ENCODE results near the gene ECPAS.
"Not testable (repeated sequence)": the region's sequence is repeated elsewhere in the genome, so short reads cannot be mapped to it uniquely, and the experiment has no call there.

ECPAS gene

GRCh38 chr9:111334318-111334863, 149.8 kb downstream of the ECPAS start:
- not testable (repeated sequence) for DNase-seq

DNA sequence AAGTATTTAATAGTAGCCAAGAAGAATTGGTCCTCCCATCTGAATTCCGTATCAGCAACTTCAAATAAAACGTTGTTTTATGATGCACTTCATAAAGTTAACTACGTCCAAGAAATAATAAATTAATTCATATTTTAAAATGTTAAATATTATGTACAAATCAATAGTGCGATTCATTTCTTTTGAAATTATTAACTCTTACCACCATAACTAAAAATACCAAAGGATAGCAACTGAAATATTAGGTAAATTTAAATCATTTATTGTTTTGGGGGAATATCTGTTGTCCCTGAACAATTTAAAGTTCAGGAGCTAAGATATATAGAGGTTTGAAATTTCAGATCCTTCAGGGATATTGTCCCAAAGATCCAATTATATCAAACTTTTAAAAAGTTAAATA, 154.1 kb downstream of the ECPAS start, which contains the start of gene OR2K2:
OR2K2 (minus strand) TSS at position 101 of the 400 bp plus-strand sequence. CDS start 1,791 bp downstream, outside the sequence.
- no peak for DNase-seq

- DNase-seq = no peak
These were observed 163.6 kb downstream of the ECPAS start for GRCh38 chr9:111320631-111321030.

DNA sequence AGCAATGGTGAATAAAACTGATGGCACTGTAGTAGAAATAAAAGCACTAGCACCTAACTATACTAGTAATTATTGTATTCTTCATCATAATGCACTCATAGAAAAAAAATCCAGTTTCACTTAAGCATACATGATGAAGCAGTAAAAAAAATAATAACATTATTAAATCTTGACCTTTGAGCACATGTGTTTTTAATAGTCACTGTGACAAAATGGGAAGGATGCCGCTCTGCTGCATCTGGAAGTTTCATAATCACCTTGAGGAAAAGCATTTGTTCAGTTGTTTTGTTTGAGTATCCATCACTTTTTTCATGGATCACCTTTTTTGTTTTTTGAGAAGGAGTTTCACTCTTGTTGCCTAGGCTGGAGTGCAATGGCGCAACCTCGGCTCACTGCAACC, 167.4 kb downstream of the ECPAS start:
- no peak for DNase-seq
